Testis (tissue), 3 donors: ENCODE results near the gene ATE1. TPM values are rescaled to one million over a fixed set of nuclear protein-coding genes. Genes with fewer than 3 reads are reported as not detected.
A peak's percentile ranks its signal among the peaks of the same experiment; 100 is the strongest.

ENCODE experiments used
- DNase-seq: peaks from one replicate; pipeline ENCODE4 v3.0.0-alpha.2; 2019
- H3K27ac ChIP-seq, 2 donors: fragments of 200-600 bp; sonication (generic); one replicate each; pipeline ENCODE4 v1.5.1; 2019
- H3K27me3 ChIP-seq: fragments of 200-600 bp; sonication (generic); one replicate; pipeline ENCODE4 v1.5.1; 2019
- H3K36me3 ChIP-seq: fragments of 200-600 bp; sonication (generic); one replicate; pipeline ENCODE4 v1.5.1; 2017; ENCODE audit warnings: low read depth; ENCODE audit errors: missing control alignments
- H3K4me1 ChIP-seq: fragments of 200-600 bp; sonication (generic); one replicate; pipeline ENCODE4 v1.5.1; 2019
- H3K4me3 ChIP-seq, 2 donors: fragments of 200-600 bp; sonication (generic); one replicate each; pipeline ENCODE4 v1.5.1; 2017 to 2019
- H3K9me3 ChIP-seq: fragments of 200-600 bp; sonication (generic); one replicate; pipeline ENCODE4 v1.5.1; 2017
- POLR2A ChIP-seq: fragments of 450-650 bp; IDR thresholded peaks from one replicate; pipeline ENCODE4 v1.6.1; 2017; ENCODE audit warnings: antibody characterized with exemption, mild to moderate bottlenecking, moderate library complexity
- WGBS, 2 donors: methylation state at CpG; one replicate each; pipeline ENCODE4 v1.1.5; 2018; 5-methylcytosine and 5-hydroxymethylcytosine counted together
- intact Hi-C: fragments of 100-400 bp; cut with DNase I; formaldehyde crosslinking; loops from one replicate; pipeline ENCODE4 v1.15.1; 2023; ENCODE audit warnings: low total_unique reads
- polyA plus RNA-seq: library from polyadenylated mRNA; stranded (reverse); fragments of 350-450 nt; fragmentation: Illumina TruSeq; extraction: RNeasy Lipid Tissue Mini Kit (QIAGEN cat#74804); gene quantifications from one replicate; pipeline ENCODE4 v1.2.3, GENCODE V29; 2014; ENCODE audit warnings: low read depth, low replicate concordance; ENCODE audit not compliant: insufficient read depth
- total RNA-seq, 2 donors: library from RNA; depleted of rRNA; stranded (reverse); fragments of >200 nt; gene quantifications; one replicate each; pipeline ENCODE4 v1.2.3, GENCODE V29; 2016
- TF ChIP-seq, protein P1 (sequence below), 3 experiments: fragments of 450-650 bp in 2 of 3; fragments of 200-600 bp in 1 of 3; sonication (generic) in 1 of 3; IDR thresholded peaks; one replicate each; pipeline ENCODE4 v1.5.1; 2016 to 2019; ENCODE audit warnings: antibody characterized with exemption in 3 of 3, mild to moderate bottlenecking in 2 of 3, moderate library complexity in 1 of 3

ATE1 gene
- total and polyA plus RNA-seq, 3 donors from 2014 or later: 29.8 to 41.9 (median 34.0) TPM

DNA sequence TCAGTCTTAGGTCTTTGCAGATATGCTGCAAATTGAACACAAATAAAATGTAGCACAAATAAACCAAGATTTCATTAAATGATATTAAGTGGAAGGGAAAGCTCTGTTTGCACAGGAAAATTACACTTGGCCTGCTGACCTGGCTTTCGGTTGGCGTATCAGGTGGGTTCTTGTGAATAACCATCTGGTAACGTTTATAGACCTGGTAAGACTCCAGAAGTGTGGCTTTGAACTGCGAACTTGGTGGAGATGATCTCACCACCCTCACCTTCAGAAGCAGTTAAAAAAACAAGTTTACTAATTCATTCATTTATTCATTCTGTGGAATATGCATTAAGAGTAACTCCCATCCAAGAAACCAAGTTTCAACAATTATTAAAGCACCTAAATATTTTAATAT is 28.1 kb downstream of the ATE1 start:
- intact Hi-C loops: loop anchor here (10.0 kb wide), 1 partner anchor 955 kb away; no protein-coding TSS in a partner anchor
- Histone ChIP-seq H3K9me3 (no peaks in the 10 kb centered on the region), H3K36me3 (no peaks in the 10 kb centered on the region), H3K4me3 (no peak overlapping the region), H3K27me3 (no peaks in the 10 kb centered on the region), H3K4me1 (no peaks in the 10 kb centered on the region), H3K27ac (no peak overlapping the region)
- no peak for DNase-seq
- 91 to 92% methylated on average over 4 of the region's 4 CpGs for WGBS, 2 donors
- TF ChIP-seq POLR2A: no peak
- TF ChIP-seq, protein P1, sequence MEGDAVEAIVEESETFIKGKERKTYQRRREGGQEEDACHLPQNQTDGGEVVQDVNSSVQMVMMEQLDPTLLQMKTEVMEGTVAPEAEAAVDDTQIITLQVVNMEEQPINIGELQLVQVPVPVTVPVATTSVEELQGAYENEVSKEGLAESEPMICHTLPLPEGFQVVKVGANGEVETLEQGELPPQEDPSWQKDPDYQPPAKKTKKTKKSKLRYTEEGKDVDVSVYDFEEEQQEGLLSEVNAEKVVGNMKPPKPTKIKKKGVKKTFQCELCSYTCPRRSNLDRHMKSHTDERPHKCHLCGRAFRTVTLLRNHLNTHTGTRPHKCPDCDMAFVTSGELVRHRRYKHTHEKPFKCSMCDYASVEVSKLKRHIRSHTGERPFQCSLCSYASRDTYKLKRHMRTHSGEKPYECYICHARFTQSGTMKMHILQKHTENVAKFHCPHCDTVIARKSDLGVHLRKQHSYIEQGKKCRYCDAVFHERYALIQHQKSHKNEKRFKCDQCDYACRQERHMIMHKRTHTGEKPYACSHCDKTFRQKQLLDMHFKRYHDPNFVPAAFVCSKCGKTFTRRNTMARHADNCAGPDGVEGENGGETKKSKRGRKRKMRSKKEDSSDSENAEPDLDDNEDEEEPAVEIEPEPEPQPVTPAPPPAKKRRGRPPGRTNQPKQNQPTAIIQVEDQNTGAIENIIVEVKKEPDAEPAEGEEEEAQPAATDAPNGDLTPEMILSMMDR (IDR thresholded peaks at IDR 0.05): no peak

DNA sequence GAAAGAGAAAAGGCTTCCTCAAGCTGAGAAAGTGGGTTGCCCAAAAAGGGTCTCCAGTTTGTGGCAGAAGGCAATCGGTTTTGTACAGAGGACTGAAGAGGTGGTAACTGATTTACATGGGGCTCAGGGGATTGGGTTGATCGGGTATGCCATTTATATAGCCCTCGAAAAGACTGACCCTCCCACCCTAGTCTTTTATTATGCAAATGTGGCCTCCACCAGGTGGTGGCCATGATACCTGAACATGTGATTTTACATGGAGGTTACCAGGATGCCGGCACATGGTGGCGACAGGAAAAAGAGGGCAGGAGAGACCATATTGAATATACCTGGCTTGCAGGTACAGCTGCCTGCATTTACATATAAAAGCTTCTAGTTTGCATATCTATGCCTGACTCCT is 36.7 kb downstream of the ATE1 start:
- intact Hi-C loops: loop anchor here (10.0 kb wide), 1 partner anchor 946 kb away; no protein-coding TSS in a partner anchor
- Histone ChIP-seq H3K4me3 (no peak overlapping the region), H3K36me3 (no peaks in the 10 kb centered on the region), H3K27me3 (no peaks in the 10 kb centered on the region), H3K9me3 (no peaks in the 10 kb centered on the region), H3K4me1 (no peaks in the 10 kb centered on the region), H3K27ac (no peak overlapping the region)
- 85 to 95% methylated on average over 5 of the region's 5 CpGs for WGBS, 2 donors
- no peak for DNase-seq
- TF ChIP-seq, protein P1 (IDR thresholded peaks at IDR 0.05): no peak
- TF ChIP-seq POLR2A: no peak

- intact Hi-C loops: no loop called here
- H3K4me3 ChIP-seq: no peak overlapping the region
- H3K9me3 ChIP-seq: no peaks in the 10 kb centered on the region
- no peaks in the 10 kb centered on the region for H3K4me1 ChIP-seq
- 84 to 95% methylated on average over 5 of the region's 5 CpGs for WGBS, 2 donors
- DNase-seq: no peak
- no peak overlapping the region for H3K27ac ChIP-seq
- TF ChIP-seq, protein P1 (IDR thresholded peaks at IDR 0.05): no peak
- no peak for TF ChIP-seq POLR2A
- no peaks in the 10 kb centered on the region for H3K36me3 ChIP-seq
- no peaks in the 10 kb centered on the region for H3K27me3 ChIP-seq
Measured at GRCh38 chr10:121889212-121889611, 38.6 kb downstream of the ATE1 start.

- intact Hi-C loops: no loop called here
- WGBS, 2 donors: 69 to 72% methylated on average over 7 of the region's 7 CpGs
- H3K36me3 ChIP-seq: no peaks in the 10 kb centered on the region
- H3K27me3 ChIP-seq: no peaks in the 10 kb centered on the region
- no peaks in the 10 kb centered on the region for H3K9me3 ChIP-seq
- no peak overlapping the region for H3K4me3 ChIP-seq
- H3K27ac ChIP-seq: no peak overlapping the region
- peak; percentile 54 for DNase-seq
- TF ChIP-seq, protein P1 (IDR thresholded peaks at IDR 0.05): peak in 2 of 3 experiments; percentile 49 to 50
- TF ChIP-seq POLR2A: no peak
- H3K4me1 ChIP-seq: no peaks in the 10 kb centered on the region
Measured at GRCh38 chr10:121886997-121887622, 40.7 kb downstream of the ATE1 start.

- Histone ChIP-seq H3K27ac (no peak overlapping the region), H3K36me3 (no peaks in the 10 kb centered on the region), H3K4me1 (no peaks in the 10 kb centered on the region), H3K4me3 (no peak overlapping the region), H3K27me3 (no peaks in the 10 kb centered on the region), H3K9me3 (no peaks in the 10 kb centered on the region)
- WGBS, 2 donors: 87 to 95% methylated on average over 5 of the region's 5 CpGs
- no peak for TF ChIP-seq POLR2A
- TF ChIP-seq, protein P1 (IDR thresholded peaks at IDR 0.05): no peak
- DNase-seq: no peak
- intact Hi-C loops: no loop called here
Measured at GRCh38 chr10:121886181-121886580, 41.6 kb downstream of the ATE1 start.
